ENCODE measurements around the gene ADAT3.

- TF ChIP-seq CTCF (IDR thresholded peaks at IDR 0.05), result no peak
- TF ChIP-seq POLR2A (IDR thresholded peaks at IDR 0.05), result no peak
These were observed 20.9 kb upstream of the ADAT3 start for GRCh38 chr19:1884291-1884718.

All from uterus (tissue), 2 donors.